ENCODE measurements around the gene TPH1.

Gene TPH1

DNA sequence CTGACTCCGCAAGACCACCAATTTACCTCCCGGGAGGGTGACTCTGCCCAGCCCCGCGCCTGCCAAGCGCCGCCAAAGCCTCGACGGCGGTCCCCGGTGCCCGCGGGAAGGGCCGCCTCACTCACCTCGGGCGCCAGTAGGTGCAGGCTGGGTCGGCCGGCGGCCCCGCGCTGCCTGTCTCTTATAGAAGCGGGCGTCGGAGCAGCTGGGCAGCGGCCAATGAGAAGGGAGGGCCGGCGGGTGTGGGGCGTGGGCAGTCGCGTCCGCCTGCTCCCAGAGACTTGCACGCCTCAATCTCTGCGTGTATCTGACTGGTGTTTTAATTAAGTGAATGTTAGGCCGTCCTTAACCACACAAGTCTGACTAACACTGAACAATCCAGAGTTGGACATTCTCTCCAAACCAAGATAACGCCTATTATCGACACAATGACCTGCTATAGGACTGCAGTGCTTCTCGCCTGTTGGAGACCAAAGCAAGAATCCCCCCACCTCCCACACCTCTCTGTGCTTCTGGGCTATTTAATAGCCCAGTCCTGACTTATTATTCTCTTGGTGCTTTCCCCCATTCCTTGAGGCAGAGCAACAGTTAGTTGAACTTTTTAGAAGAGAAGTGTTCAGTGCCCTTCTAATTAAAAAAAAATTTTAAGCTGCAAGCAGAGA lies at the start of gene TPH1:
TSS of gene TPH1 (minus strand) at position 154 of the 662 bp plus-strand sequence. CDS start 5,507 bp downstream, outside the sequence.
- DNase-seq, result no peak

DNA sequence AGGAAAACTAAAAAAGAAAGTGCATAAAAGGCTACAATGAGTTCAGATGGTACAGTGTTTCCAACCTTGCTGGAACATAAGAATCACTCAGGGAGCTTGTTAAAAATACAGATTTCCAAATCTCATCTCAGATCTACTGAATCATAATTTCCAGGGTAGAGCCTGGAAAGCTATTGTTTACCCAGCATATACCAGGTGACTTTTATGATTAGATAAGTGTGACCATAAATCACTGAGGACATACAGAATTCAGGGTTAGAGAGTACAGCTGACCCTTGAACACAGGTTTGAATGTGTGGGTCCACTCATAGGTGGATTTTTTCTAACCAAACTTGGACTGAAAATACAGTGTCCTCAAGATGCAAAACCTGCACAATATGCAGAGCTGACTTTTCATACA lies 47.9 kb upstream of the TPH1 start:
- DNase-seq, result no peak

DNA sequence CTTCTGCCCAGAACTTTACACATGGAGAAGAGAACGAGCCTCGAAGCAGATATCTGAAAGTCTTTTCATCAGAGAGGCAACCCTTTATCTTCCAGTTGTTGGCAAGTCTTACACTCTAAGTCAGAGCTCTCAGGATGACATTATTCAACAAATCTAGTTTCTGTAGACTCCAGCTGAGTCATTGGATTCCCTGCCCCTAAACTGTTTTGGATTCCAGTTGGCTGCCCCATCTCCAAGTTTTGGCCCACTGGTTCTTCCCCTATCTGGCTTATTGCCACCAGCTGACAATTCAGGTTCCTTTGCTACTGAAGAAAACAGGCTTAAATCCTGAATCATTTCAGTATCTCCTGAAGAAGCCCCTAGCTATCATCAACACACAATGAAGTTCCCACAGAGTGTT lies 45.7 kb upstream of the TPH1 start:
- DNase-seq, result no peak

GRCh38 chr11:18088966-18089365 lies 42.9 kb upstream of the TPH1 start:
- no peak for DNase-seq

GRCh38 chr11:18088366-18088765 lies 42.3 kb upstream of the TPH1 start:
- no peak for DNase-seq

- DNase-seq, result no peak
These were observed 35.5 kb upstream of the TPH1 start for GRCh38 chr11:18081551-18081950.

GRCh38 chr11:18080451-18080850 lies 34.4 kb upstream of the TPH1 start:
- no peak for DNase-seq

- DNase-seq, result no peak
These were observed 32.8 kb upstream of the TPH1 start for GRCh38 chr11:18078909-18079308.

DNA sequence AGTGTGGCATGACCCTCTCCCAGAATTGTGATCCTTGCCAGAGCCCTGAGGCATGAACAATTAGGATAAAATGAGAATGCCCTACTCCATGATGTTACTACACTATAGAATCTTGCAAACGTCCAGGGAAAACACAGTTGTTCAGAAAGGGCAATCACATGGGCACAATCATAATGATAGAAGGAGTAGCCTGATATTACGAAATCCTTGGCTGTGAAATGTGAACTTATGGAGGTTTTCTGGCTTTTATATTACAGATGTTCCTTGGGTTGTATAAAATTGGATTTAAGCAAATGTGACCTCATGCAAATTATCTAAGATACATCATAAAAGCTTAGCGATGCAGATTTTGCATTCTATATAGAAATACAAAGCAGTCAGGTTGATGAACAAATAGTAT lies 29.4 kb upstream of the TPH1 start:
- DNase-seq, result no peak

- peak; percentile 76 for DNase-seq
These were observed 25.1 kb upstream of the TPH1 start for GRCh38 chr11:18071098-18071705.

DNA sequence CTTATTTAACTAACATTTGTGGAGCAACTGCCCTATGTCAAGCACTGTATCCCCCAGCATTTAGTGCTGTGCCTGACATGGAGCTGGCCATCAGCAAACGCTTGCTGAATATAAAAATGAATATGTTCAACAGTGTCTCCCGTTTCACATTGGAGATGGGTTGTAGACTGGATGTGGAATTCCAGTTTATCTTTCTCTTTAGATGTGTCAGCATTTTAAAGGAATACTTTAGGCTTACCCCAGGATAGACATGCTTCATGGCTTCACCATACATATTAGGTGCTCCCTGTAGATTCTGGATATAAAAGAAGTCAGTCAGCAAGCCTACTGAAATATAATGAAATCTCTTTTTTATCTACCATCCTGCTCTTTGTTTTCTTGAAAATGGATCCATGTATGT lies 21.3 kb upstream of the TPH1 start:
- no peak for DNase-seq

DNA sequence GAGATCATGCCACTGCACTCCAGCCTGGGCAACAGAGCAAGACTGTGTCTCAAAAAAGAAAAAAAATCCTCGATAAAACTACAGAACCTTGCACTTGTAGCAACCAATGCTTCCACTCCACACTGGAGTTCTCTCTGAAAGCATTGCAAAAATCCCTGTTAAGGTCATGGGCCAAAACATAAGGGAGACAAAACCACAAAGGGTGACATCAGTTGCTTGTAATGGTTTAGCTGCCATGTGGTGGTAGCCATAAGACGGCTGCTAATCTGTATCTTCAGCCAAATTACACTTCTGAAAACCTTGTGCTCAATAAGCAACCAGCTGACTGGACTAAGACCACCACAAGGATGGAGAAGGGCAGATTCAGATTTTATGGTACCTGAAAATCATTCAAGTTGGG lies 20.6 kb upstream of the TPH1 start:
- DNase-seq, result no peak

GRCh38 chr11:18065572-18065971 lies 19.5 kb upstream of the TPH1 start:
- peak; percentile 79 for DNase-seq

DNA sequence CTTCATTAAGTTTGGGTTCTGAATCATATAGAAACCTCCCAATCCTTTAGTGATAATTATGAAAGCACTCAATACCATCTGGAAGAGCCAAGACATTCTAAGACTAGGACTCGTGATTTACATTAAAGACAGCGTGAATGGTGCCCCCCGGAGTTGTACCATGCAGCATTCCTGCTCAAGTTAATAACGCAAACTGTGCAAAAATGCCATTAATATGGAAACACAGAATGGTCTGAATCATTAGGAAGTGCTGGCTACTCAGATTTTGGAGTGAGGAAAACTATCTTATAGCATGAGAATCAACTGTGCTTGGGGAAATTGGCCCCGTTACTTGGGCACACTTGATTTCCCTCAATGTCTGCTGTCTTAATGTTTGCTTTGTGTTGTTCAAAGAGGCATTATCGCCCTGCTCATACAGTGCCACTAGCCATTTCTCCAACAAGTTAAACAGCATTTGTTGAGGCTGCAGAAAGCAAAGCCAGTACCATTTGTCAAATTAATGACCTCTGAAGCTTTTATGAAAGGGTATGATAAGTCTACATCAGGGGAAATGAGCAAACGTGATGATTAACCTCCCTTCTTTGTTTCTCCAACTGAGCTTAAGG lies 18.5 kb upstream of the TPH1 start:
- DNase-seq, result peak; percentile 88

GRCh38 chr11:18063862-18064434 lies 17.9 kb upstream of the TPH1 start:
- DNase-seq, result peak; percentile 98

DNA sequence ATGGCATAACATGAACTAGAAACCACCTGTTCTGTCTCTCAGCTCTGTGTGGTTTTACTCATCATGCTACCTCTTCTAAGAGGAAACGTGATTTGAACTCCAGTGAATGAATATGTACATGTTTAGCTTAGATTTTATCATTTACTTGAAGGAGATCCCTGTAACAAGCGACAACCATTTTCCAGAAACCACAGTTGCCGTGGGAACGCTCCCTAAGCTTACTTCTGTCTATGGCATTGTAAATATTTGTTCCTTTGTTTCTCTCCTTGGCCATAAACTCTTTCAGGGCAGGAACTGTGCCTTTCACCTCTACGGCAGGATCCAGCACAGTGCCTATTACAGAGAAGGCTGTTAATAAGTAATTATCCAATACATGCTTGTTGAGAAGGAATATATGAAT lies 17.1 kb upstream of the TPH1 start:
- peak; percentile 55 for DNase-seq

- no peak for DNase-seq
These were observed 15.3 kb upstream of the TPH1 start for GRCh38 chr11:18061351-18061750.

DNA sequence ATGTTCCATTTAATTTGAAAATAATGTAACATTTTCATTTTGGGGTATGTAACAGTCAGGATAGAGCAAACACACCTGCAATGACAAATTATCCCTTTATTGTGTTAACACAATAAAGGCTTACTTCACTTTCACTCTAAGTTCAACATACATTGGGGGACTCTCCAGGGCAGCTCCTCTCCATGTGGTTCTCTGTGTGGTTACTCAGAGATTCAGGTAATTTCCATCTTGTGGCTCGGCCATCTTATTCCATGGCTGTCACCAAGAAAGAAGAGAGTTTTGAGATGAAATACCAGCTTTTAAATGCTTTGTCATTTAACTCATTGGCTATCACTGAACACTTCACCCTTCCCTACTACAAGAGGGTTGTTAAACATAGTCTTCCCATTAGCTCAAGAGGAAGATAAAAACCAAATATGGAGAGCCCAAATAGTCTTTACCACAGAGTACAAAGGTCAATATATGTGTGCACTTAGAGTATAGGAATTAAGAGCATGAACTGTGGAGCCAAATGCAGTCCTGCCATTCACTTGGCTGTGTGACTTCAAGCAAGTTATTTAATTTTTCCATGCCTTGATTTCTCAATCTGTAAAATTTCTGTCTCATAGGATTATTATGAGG lies 10.6 kb upstream of the TPH1 start:
- no peak for DNase-seq

- no peak for DNase-seq
These were observed 8.5 kb upstream of the TPH1 start for GRCh38 chr11:18054511-18055103.

DNA sequence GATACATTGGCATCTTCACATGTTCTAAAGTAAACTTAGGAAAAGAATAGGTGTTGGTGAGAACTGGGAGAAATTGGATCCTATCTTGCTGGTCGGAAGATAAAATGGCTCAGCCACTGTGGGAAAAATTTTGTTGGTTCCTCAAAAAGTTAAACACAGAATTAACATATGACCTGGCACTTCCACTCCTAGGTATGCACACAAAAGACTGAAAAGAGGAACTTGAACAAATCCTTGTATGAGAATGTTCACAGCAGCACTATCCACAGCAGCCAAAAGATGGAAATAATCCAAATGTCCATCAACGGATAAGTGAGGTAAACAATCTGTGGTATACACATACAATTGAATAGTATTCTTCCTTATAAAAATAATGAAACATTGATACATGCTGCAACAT lies 4.8 kb upstream of the TPH1 start:
- DNase-seq, result no peak

DNA sequence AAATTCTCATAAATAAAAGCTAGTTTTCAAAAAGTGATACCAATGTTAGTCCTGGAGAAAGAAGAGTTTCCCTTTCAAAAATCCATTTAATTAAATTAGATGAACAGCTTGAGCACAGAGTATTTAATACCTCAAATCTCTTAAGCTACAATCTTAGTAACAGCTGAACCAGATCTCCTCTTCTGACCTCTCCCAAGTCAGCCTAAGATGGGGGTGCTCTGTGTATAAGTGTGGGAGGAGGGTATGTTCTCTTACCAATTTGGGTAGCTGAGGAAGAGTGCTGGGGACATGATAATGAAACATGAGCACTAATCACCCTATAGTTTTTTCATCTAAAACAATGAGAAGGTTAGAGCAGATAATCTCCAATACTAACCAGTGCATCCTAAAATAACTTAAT lies 9.6 kb downstream of the TPH1 start:
- DNase-seq, result no peak

- no peak for DNase-seq
These were observed 18.6 kb downstream of the TPH1 start for GRCh38 chr11:18027475-18027874.

DNA sequence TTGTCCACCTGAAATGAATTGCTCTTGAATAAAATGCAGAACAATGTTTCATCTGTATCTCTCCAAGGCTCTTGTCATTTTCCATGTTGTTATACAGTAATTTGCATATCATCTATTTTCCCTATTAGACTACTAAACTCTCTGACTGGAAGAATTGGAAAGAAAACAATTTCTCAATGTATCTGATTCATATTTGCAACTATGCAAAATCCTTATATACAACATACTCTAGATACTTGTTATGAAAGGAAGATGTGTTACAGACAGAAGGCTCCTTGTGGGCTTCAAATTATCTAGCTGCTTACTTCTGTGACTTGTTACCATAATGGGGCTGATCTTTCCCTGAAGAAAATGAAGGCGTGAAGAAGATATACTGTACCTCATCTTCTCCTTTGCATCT lies 23.6 kb downstream of the TPH1 start:
- no peak for DNase-seq

Measured in NCI-H1092 treated with DMSO at 0.1 percent for 48 hours (cell line).